HepG2 (cell line): ENCODE results near the gene PLIN5. TPM values are rescaled to one million over a fixed set of nuclear protein-coding genes. Genes with fewer than 3 reads are reported as not detected.

Experiments used
- ASH2L ChIP-seq: fragments of 300-600, 200-600 bp; sonication (generic); IDR thresholded peaks from 2 replicates; pipeline ENCODE4 v1.7.0; 2017; ENCODE audit warnings: low read depth, mild to moderate bottlenecking, moderate library complexity, mixed read lengths, low read length; ENCODE audit not compliant: insufficient read length
- GABPA ChIP-seq, 2 experiments: IDR thresholded peaks; 2 replicates each; pipeline ENCODE4 v1.6.1; 2011 to 2016; ENCODE audit warnings: low read depth in 2 of 2, low read length in 1 of 2, missing biosample characterization in 1 of 2, missing genetic modification characterization in 1 of 2
- HES4 ChIP-seq: sonication (generic); formaldehyde crosslinking; IDR thresholded peaks from 2 replicates; pipeline ENCODE4 v1.9.0; 2021; ENCODE audit warnings: mild to moderate bottlenecking, missing genetic modification reagents, borderline replicate concordance
- MTA3 ChIP-seq: sonication (generic); formaldehyde crosslinking; IDR thresholded peaks from 2 replicates; pipeline ENCODE4 v1.4.0; 2020; ENCODE audit warnings: missing genetic modification reagents
- PITX1 ChIP-seq: sonication (generic); formaldehyde crosslinking; IDR thresholded peaks from 2 replicates; pipeline ENCODE4 v1.5.1; 2020; ENCODE audit warnings: mild to moderate bottlenecking, missing genetic modification reagents
- REL ChIP-seq: sonication (generic); formaldehyde crosslinking; conservative IDR thresholded peaks from 2 replicates; pipeline ENCODE4 v1.8.0; 2022; ENCODE audit warnings: mild to moderate bottlenecking, missing genetic modification reagents, moderate library complexity
- ZIK1 ChIP-seq: sonication (generic); formaldehyde crosslinking; IDR thresholded peaks from 2 replicates; pipeline ENCODE4 v1.5.0; 2020; ENCODE audit warnings: mild to moderate bottlenecking, low read depth, missing genetic modification reagents, borderline replicate concordance
- ZNF430 ChIP-seq: sonication (generic); formaldehyde crosslinking; IDR thresholded peaks from 2 replicates; pipeline ENCODE4 v1.9.0; 2021; ENCODE audit warnings: mild to moderate bottlenecking, missing genetic modification reagents
- ZNF891 ChIP-seq: sonication (generic); formaldehyde crosslinking; IDR thresholded peaks from 2 replicates; pipeline ENCODE4 v1.5.0; 2020; ENCODE audit warnings: mild to moderate bottlenecking, missing genetic modification reagents
- ZSCAN21 ChIP-seq: sonication (generic); formaldehyde crosslinking; IDR thresholded peaks from 2 replicates; pipeline ENCODE4 v1.8.0; 2022; ENCODE audit warnings: mild to moderate bottlenecking, missing genetic modification reagents, moderate library complexity, borderline replicate concordance
- polyA plus RNA-seq, 8 experiments: library from polyadenylated mRNA; depleted of rRNA in 3 of 8; stranded (reverse) in 7 of 8; unstranded in 1 of 8; fragments of >200 nt; fragmentation: Illumina TruSeq in 4 of 8; extraction: Trizol in 4 of 8; gene quantifications; 2 replicates each; pipeline versions ENCODE4 v1.2.1 to v1.2.3, GENCODE V29; 2011 to 2016; ENCODE audit warnings: low read depth in 4 of 8, missing spikeins in 1 of 8, mixed read lengths in 1 of 8; ENCODE audit not compliant: insufficient read depth in 1 of 8
- total RNA-seq, 5 experiments: library from RNA; depleted of rRNA; stranded (reverse); fragments of >200 nt; fragmentation: Illumina TruSeq; extraction: Trizol; gene quantifications; 2 replicates each; pipeline ENCODE4 v1.2.3, GENCODE V29; 2016; ENCODE audit warnings: low read depth in 1 of 5
- TF ChIP-seq, protein P1 (sequence below): fragments of 450-650 bp; IDR thresholded peaks from 2 replicates; pipeline ENCODE4 v1.6.1; 2016

Gene PLIN5
- total and polyA plus RNA-seq, 2 of the 13 experiments (the other 11 are each of a cell fraction or from before 2014, with no cell fraction given), result 1.8 to 4.8 TPM

DNA sequence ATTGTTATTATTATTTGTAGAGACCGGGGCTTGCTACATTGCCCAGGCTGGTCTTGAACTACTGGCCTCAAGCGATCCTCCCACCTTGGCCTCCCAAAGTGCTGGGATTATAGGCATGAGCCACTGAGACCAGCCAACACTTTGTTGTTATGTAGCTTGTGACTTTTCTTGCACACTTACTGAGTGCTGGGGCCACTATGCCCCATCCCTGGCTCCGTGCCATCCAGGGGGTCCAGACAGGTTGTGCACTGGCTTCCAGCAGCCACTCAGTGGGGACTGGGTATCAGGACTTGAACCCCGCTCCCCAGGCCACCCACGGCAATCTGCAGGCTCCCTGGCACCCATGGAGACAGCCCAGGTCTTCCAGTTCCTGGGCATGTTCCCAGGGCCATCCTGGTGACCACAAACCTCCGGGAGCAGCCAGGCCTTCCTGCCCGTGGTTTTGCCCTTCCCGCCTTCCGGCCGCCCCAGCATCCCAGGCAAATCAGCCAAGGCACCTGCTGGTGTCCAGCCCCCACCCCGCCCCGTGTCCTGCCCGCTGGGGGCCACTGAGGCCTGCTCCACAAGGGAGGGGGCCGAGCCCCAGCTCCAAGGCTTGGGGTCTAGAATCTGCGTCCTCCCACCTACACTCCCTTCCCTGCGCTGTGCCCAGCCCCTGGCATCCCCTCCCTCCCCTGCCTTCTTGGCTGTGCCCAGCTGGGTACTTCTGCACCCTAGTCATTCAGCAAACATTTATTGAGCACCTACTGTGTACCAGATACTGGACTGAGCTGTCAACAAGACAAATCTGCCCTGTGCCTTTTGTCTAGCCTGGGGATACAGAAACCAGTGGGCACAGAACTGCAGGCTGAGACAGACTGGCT lies 48.2 kb upstream of the PLIN5 start (continued):
- 0 out of 2 replicates have a peak, but pooled peaks have one; percentile 10 for TF ChIP-seq REL (CRISPR knock-in tag)
- TF ChIP-seq HES4 (CRISPR knock-in tag), result peak; percentile 67; the same call in 1 of the 2 replicates
- TF ChIP-seq, protein P1, sequence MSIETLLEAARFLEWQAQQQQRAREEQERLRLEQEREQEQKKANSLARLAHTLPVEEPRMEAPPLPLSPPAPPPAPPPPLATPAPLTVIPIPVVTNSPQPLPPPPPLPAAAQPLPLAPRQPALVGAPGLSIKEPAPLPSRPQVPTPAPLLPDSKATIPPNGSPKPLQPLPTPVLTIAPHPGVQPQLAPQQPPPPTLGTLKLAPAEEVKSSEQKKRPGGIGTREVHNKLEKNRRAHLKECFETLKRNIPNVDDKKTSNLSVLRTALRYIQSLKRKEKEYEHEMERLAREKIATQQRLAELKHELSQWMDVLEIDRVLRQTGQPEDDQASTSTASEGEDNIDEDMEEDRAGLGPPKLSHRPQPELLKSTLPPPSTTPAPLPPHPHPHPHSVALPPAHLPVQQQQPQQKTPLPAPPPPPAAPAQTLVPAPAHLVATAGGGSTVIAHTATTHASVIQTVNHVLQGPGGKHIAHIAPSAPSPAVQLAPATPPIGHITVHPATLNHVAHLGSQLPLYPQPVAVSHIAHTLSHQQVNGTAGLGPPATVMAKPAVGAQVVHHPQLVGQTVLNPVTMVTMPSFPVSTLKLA, result no peak
- no peak for TF ChIP-seq GABPA (IDR thresholded peaks at IDR 0.05; ENCODE audit: low read depth, low read length)
- peak; percentile 32; the same call in 1 of the 2 replicates for TF ChIP-seq GABPA (CRISPR knock-in tag; IDR thresholded peaks at IDR 0.05; ENCODE audit: low read depth)
- TF ChIP-seq ZNF430 (CRISPR knock-in tag), result 0 out of 2 replicates have a peak, but pooled peaks have one; percentile 43
- peak; percentile 74; the same call in 1 of the 2 replicates for TF ChIP-seq ZSCAN21 (CRISPR knock-in tag)
- TF ChIP-seq PITX1 (CRISPR knock-in tag), result peak; percentile 58; the same call in 1 of the 2 replicates
- no peak for TF ChIP-seq ZNF891 (CRISPR knock-in tag)
- TF ChIP-seq ZIK1 (CRISPR knock-in tag), result no peak
- TF ChIP-seq ASH2L, result peak; percentile 47
- TF ChIP-seq MTA3 (CRISPR knock-in tag), result no peak
